ENCODE measurements around the gene RTP5.

DNA sequence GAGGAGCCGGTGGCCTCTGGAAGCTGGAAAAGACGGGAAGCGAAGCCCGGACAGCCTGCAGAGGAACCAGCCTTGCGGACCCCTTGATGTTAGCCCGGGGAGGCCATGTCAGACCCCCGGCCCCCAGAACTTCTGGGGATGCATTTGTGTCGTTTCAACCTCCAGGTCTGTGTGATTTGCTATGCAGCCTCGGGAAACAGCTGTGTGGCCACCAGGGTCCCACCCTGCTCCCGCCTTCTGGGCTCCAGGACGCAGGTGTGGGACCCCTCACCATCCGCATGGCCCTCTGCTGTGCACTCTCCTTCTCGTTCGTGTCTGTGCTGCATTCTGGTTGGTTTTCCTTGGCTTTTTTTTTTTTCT lies 47.3 kb upstream of the RTP5 start:
- TF ChIP-seq, protein P1, sequence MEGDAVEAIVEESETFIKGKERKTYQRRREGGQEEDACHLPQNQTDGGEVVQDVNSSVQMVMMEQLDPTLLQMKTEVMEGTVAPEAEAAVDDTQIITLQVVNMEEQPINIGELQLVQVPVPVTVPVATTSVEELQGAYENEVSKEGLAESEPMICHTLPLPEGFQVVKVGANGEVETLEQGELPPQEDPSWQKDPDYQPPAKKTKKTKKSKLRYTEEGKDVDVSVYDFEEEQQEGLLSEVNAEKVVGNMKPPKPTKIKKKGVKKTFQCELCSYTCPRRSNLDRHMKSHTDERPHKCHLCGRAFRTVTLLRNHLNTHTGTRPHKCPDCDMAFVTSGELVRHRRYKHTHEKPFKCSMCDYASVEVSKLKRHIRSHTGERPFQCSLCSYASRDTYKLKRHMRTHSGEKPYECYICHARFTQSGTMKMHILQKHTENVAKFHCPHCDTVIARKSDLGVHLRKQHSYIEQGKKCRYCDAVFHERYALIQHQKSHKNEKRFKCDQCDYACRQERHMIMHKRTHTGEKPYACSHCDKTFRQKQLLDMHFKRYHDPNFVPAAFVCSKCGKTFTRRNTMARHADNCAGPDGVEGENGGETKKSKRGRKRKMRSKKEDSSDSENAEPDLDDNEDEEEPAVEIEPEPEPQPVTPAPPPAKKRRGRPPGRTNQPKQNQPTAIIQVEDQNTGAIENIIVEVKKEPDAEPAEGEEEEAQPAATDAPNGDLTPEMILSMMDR (IDR thresholded peaks at IDR 0.05; ENCODE audit: low read depth, low read length) = no peak
- no peak for TF ChIP-seq POLR2A (IDR thresholded peaks at IDR 0.05; ENCODE audit: extremely low read depth, insufficient read length)

All from NB4 (cell line).